Neural progenitor cell (in vitro differentiated cells): ENCODE results near the gene RASGRP4.

Experiments
- CTCF ChIP-seq: fragments of 200-600 bp; sonication (generic); IDR thresholded peaks from 2 replicates; pipeline ENCODE4 v1.5.1; 2017; ENCODE audit warnings: antibody characterized with exemption, mild to moderate bottlenecking
- EZH2 ChIP-seq: fragments of 200-600 bp; sonication (generic); IDR thresholded peaks from 2 replicates; pipeline ENCODE4 v1.6.1; 2017; ENCODE audit warnings: antibody characterized with exemption, mild to moderate bottlenecking, moderate library complexity

- TF ChIP-seq CTCF (no peak), EZH2 (no peak)
Measured at GRCh38 chr19:38421856-38422255, 4.2 kb downstream of the RASGRP4 start.
